LNCAP (cell line): ENCODE results near the gene GRM3.

Source experiments
- TF ChIP-seq, protein P1 (sequence below): fragments of 450-650 bp; IDR thresholded peaks from 2 replicates; pipeline ENCODE4 v1.5.1; 2017; ENCODE audit warnings: mild to moderate bottlenecking

The GRM3 gene

DNA sequence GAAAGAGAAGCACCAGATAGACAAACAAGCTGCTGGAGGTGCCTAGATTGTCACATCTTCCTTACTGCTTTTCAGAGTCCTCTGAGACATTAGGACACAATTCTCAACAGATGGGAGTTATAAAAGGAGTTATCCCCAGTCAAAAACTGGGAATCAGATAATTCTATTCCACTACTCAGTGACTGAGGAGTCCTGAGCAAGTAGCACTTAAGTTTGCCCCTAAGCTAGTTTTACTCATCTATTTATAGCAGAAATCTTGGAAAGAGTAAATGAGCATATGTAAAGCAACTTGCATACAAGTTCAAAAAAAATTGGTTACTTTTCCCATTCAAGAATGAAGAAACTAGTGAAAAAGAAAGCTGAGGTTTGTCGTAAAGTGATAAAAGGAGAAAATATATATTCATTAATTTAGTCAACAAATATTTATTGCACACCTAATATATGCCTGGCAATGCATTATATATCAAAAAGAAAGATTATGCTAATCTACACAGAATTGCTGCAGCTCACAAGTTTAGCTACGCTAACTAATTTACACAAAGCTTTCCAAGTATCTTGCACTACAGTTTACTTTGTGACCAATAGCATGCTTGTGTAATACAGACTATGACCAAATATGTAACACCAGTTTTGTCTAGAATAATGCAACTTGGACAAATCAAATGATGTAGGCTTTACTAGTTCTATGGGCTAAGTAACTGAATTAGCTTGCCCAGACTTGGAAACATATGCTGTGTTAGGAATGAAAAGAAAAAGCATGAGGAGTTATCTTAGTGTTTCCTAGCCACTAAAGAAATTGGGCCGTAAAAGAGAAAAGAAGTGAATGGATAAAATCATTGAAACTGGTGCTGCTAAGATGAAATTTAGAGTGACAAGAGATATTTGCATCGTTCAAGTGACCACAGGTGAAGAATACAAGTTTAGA is 106.3 kb downstream of the GRM3 start:
- TF ChIP-seq, protein P1, sequence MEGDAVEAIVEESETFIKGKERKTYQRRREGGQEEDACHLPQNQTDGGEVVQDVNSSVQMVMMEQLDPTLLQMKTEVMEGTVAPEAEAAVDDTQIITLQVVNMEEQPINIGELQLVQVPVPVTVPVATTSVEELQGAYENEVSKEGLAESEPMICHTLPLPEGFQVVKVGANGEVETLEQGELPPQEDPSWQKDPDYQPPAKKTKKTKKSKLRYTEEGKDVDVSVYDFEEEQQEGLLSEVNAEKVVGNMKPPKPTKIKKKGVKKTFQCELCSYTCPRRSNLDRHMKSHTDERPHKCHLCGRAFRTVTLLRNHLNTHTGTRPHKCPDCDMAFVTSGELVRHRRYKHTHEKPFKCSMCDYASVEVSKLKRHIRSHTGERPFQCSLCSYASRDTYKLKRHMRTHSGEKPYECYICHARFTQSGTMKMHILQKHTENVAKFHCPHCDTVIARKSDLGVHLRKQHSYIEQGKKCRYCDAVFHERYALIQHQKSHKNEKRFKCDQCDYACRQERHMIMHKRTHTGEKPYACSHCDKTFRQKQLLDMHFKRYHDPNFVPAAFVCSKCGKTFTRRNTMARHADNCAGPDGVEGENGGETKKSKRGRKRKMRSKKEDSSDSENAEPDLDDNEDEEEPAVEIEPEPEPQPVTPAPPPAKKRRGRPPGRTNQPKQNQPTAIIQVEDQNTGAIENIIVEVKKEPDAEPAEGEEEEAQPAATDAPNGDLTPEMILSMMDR = no peak

DNA sequence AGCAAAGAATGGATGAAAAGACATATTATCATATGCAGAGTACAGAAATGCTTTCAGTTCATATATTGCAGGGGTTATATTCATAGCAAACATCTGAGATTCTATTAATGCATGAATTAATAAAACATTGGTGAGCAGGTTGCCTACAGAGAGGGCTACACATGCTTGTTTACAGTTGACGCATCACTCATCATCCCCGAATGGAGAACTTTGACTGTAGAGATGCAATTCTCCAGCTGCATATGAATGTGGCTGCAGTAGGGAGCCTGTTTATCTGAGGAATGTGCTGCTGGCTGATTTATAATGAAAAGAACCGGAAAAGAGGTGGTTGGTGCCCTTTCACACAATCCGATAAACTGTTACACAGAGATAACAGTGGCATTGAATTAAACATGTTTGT is 116.5 kb downstream of the GRM3 start:
- TF ChIP-seq, protein P1 = no peak

DNA sequence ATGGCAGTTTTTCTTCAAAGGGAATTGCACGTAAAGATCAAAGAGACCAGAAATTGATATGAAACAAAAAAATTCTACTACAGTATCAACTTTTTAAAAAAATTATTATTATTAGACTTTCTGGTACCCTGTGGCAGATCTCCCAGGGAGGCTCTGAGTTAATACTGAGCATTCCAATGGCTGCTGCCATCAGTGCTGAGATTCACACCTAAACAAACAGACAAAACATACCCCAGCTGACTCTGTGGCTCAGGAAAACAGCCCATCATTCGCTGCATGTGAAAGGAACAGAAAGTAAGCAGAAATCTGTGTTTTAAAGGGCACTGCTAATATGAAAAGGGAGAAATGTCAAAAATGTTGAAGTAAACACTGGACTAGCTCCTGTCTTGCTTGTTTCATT is 118.4 kb downstream of the GRM3 start:
- TF ChIP-seq, protein P1 = no peak

DNA sequence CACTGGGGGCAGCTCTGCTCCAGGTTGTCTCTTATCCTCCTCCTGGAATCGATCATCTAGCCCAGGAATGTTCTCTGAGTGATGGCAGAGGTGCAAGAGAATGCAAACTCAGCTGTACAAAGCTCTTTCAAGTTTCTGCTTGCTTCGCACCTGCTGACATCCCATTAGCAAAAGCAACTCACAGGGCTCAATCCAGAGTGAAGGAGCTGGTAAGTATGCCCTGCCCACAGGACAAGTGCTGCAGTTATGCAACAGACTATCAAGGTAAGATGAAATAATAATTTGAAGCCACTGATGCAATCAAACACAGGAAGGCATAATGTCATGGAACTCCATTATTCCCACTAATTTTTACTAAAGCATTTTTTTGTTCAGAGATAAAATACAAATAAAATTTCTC is 122.2 kb downstream of the GRM3 start:
- TF ChIP-seq, protein P1 = no peak

DNA sequence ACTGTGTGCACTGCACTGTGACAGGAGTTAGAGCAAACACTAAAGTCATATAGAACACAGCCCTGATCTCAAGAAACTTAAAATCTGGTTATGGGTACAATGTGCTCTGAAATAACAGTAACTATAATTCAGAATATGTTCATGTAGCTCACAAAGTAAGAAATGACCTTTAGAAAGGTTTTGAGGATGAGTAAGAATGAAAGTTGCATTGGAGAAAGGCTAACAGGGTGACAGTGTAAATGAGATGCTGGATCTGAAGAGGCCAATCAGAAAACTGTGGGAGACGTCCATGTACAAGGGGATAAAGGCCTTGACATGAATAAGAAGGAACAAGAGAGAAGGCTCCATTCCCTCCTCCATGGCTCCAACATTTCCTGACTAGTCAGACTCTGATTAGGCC is 124.7 kb downstream of the GRM3 start:
- TF ChIP-seq, protein P1 = no peak

DNA sequence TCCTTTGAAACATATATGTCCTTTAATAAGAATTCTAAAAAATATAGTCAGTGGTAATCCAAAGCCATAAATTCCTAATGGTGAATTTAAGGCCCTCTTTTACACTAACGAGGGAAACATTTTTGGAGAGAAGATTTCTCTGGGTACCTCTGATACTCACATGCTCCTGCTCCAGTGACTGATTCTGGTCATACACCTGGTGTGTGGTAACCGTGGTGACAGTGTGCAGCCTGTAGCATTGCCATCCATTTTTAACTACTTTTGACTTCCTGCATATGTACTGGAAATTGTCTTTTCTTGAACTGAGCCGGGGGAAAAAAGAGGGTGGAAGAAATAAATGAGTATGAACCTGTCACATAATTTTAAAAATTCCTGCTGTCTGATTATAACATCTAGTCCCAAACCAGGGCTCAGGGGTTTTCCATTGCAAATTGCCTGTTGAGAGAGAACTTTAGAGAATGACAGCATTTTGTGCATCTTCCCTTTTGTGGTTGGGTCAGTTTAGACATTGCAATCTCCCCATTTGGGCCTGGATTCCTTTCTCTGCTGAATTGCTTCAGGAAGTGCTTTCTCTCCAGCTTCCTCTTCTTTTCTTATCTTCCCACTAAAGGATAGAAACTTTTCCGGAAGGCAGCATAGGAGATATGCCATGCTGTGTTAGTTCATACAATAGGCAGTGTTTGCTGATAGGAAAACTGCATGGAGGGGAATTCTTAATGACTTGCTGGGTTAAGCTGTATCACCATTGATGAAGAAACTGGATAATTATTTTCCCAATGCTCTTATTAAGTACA is 125.5 kb downstream of the GRM3 start:
- TF ChIP-seq, protein P1 = no peak

DNA sequence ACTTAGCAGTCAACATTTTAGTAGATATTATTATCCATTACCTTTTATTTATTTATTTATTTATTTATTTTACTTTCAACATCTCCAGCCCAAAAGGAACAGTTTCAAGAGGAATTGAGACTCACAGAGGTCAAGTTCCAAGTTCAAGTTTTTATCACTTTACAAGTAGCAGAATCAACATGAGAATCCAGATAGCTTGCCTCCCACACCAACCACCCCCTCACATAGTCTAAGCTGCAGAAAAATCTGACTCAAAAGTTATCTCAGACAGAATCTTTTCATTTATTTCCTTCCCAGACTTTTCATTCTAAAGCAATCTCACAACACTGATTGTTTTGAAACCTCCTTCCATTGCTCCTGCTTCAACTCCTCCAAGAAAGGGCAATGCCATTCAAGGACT is 129.6 kb downstream of the GRM3 start:
- TF ChIP-seq, protein P1 = no peak
